SK-MEL-5 (cell line): Measurements from ENCODE around the gene TBX2. TPM values are rescaled to one million over a fixed set of nuclear protein-coding genes. Genes with fewer than 3 reads are reported as not detected.
"Not testable (repeated sequence)": the region's sequence is repeated elsewhere in the genome, so short reads cannot be mapped to it uniquely, and the experiment has no call there.

Source experiments
- DNase-seq: peaks from one replicate; pipeline ENCODE4 v3.0.0-alpha.2; 2016; ENCODE audit warnings: low read depth, low spot score
- in situ Hi-C: cut with HindIII; loops from 2 replicates; pipeline ENCODE4 v1.10.0; 2016; ENCODE audit warnings: low sequenced_read_pairs, high pct_unique_total_duplicates, low pct_unique_long_range_greater_than_20kb
- total RNA-seq: library from RNA; depleted of rRNA; stranded (reverse); fragments of >200 nt; shearing (Covaris generic); gene quantifications from 2 replicates; pipeline ENCODE4 v1.2.3, GENCODE V29; 2014

Gene TBX2
- total RNA-seq, 1 experiment from 2014 or later: 25.2 TPM

DNA sequence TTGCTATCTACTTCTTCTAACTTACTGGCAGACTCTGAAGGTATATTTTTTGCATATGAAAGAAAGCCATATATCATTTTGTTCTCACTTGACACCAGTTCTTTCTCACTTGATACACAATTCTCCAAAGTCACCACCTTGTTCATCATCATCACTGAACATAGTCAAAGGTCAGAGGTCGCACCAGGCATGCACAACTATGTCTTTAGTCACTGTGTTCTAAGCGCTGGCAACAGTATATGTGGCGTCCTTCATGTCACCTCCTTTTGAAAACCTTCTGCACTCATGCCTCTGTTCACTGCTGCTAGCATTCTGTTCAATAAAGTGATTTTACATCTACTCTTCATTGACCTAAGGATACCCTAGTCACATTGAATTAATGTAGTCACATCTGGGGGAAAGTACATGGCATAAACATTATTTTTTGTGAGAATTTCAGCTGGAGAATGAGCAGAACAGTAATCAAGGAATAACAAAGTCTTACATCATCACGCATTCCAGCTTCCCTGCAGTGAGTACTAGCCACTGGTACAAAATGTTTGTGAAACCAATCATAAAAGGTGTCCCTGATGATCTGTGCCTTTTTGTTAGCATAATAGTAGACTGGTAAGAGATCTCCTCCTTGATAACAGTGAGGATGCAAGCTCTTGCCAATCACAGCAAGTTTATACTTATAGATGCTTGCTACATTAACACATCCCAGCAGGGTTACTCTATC, 32.1 kb downstream of the TBX2 start:
- DNase-seq: no peak
- in situ Hi-C loops: no loop called here

DNA sequence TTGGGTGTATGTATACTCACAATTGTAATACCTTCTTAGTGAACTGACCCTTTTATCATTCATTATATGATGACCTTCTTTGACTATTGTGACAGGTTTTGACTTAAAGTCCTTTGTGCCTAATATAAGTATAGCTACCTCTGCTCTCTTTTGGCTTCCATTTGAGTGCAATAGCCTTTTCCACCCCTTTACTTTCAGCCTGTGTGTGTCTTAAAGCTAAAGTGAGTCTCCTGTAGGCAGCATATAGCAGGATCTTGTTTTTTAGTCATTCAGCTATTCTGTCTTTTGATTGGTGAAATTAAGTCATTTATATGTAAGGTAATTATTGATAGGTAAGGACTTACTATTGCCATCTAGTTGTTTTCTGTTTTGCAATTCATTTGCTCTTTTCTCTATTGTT, 36.6 kb downstream of the TBX2 start:
- in situ Hi-C loops: no loop called here
- no peak for DNase-seq

DNA sequence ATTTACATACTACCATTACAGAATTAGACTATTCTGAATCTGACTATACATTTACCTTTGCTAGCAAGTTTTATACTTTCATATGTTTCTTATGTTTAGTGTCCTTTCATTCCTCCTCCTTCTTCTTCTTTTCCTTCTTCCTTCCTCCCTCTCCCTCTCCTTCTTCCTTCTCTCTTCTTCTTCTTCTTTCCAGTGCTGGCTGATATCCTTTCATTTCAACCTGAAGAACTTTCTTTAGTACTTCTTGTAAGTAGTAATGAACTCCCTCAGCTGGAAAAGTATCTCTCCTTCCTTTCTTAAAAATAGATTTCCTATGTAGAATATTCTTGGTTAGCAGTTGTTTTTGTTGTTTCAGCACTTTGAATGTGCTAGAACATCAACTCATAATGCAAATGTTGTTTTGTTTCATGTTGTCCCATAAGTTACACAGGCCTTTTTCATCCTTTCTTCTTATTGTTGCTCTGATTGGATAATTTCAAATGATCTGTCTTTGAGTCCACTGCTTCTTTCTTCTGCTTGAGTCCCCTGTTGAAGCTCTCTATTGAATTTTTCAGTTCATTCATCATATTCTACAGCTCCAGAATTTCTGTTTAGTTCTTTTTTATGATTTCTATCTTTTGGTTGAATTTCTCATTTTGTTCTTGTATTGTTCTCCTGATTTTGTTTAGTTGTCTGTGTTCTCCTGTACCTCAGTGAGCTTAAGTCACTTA, 37.5 kb downstream of the TBX2 start:
- no peak for DNase-seq
- in situ Hi-C loops: no loop called here

DNA sequence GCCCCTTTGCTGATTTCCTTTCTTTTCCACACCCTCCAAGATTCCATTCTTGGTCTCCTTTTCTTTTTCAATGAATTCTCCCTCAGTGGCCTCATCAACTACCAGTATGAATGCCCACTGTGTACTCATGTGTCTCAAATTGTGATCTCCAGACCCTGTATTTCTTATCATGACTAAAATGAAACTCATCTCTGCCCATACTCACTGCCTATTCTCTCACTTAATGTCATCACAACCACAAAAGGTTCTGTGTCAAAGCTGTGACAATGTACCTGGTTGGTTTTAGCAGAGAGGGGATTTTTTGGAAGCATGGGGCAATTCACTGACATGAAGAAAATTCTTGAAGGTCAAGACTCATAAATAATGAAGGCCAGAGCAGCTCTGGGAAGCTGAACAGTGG, 41.1 kb downstream of the TBX2 start:
- no peak for DNase-seq
- in situ Hi-C loops: no loop called here

DNA sequence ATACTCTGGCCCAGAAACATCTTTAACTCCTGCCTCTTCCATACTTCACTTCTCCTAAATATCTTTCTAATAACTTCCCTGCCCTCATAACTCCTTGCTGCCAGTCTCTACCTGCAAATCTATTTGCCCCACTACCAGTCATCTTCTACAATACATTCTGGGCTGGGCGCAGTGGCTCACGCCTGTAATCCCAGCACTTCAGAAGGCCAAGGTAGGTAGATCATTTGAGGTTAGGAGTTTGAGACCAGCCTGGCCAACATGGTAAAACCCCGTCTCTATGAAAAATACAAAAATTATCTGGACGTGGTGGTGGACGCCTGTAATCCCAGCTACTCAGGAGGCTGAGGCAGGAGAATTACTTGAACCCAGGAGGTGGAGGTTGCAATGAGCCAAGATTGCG, 41.9 kb downstream of the TBX2 start:
- DNase-seq, in situ Hi-C loops: not testable (repeated sequence)

DNA sequence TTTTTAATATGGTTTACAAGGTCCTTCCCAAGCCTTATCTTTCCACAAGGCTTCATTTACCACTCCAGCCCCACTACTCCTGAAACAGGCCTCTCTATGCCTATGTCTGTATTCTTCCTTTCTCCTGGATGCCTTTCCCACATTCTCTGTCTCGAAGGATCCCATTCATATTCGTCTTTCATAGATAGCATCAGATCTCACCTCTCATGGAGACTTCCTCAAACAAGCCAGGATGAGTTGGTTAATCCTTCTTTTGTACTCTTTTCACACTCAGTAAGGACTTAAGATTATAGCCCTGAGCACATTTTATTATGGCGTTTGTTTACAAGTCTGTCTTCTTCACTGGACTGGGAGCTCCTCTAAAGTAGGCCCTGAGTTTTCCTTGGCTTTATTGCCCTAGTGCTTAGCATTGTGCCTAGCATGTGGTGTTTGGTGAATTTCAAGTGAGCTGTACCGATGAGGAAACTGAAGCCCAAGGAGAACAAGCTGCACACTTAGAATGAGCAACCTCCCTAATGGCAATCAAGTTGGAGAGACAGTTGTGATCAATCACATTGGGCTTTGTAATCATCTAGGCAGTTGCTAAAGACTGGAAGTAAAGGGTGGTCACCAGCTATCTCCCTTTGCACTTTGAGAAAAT, 42.6 kb downstream of the TBX2 start:
- DNase-seq: no peak
- in situ Hi-C loops: no loop called here

DNA sequence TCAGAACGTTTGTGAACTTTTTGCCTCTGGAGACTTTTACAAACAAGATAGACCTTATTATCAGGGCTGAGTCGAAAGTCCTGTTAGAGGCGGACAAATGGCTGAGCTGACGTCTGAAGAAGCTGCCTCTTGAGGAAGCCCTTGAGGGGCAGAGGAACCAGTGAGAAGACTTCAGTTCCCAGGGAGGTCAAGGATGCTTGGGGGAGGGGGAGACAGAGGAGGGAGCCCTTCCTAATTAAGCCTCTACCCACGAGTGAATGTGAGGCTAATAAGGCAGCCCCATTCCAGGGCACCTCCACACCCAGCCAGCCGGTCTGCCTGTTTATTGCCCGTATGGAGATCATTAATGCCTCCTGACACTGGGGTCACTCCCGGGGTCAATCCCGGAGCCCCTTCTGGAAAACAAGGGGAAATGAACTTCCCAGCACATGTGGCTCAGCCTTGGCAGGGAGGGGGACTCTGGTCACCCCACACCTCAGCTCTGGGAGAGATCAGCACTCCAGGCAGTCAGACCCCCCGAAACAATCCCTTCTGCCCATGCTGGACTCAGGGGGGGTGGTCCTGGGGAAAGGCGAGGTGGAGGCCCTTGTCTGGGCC, 43.3 kb downstream of the TBX2 start:
- no peak for DNase-seq
- in situ Hi-C loops: no loop called here

DNA sequence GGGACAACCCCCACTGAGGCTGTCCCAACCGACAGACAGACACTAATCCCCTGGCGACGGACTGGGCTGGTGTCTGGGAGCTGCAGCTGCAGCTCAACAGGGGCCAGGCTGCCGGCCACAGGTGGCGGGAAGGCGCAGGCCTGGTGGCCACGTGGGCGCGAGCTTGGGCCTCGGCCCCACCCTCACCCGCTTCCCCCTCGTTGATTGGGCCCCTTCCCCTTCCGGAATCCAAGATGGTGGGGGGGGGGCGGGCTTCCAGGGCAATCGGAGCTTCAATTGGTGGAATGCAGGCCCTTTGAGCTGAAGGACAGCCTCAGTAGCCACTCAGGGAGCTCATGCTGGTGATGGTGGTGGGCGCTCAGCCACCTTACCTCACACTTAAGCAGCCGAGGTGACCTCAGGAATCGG, 43.8 kb downstream of the TBX2 start:
- no peak for DNase-seq
- in situ Hi-C loops: no loop called here

DNA sequence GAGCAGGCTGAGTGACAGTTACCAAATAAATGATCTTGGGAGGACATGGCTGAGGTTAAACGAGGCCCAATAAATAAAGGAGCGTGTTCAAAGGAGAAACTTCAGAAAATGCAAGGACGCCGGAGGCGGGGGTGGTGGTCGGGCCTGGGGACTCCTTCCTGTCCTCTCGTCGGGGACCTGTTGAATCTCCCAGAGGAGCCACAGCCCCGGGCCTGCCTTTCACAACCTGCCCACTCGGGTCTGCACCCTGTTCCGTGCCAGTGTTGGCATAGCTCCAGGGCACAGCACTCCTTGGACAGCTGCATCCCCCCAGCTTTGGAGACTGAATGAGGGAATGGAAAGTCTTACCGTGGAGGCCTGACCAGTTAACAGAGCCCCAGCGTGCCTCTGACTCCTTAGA, 44.4 kb downstream of the TBX2 start:
- DNase-seq: no peak
- in situ Hi-C loops: no loop called here

DNA sequence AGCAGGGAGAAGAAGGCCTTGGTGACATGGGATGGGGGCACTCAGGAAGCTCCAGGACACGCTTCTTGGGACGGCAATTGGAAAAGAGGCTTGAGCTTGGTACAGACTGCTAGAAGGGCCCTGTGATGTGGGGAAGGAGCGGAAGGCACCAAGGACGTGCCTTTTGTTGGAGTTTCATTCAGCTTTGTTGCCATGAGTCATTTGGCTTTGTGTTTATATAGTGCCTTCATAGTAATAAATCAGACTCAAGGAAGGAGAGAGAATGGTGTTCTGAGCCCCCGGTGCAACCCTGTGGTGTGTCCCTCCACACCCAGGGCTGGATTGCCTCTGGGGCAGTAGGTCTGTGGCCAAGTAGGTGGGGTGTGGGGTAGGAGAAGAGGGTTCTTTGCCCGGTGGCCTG, 45.2 kb downstream of the TBX2 start:
- DNase-seq: no peak
- in situ Hi-C loops: no loop called here

DNA sequence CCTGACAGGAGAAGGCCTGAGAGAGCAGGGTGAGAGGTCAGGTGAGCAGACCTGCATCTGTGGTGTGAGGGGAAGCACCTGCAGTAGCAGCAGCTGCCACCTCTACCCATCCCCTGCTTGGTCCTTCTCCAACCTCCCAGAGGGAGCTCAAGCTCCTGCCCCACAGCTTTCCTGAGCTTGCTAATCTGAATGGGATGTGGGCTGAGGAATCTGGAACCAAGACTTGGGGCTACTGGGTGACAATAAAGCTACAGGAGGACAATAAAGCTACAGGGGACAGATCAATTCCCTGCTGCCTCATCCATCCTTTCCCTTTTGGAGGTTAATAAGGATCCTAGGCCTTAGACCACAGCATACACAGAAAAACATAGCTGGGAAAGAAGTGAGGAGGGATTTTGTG, 47.7 kb downstream of the TBX2 start:
- in situ Hi-C loops: no loop called here

DNA sequence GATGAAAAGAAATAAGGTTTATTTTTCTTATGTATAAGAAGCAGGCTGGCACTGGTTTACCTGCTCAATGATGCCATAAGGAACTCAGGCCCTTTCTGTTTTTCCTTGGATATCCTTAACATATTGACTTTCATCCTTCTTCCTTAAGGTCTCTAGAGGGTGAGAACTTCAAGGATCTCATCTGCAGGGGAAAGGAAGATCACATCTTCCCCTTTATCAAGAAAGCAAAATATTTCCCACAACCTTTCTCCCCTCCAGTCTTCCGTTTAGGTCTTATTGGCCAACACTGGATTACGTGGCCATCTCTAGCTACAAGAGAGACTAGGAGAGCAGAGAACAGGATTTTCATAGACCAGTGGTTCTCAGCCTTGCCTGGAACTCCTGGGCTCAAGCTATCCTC, 48.4 kb downstream of the TBX2 start:
- in situ Hi-C loops: no loop called here
- DNase-seq: no peak

More for the DNA sequence above, 47.7 kb downstream of the TBX2 start:
- no peak for DNase-seq

DNA sequence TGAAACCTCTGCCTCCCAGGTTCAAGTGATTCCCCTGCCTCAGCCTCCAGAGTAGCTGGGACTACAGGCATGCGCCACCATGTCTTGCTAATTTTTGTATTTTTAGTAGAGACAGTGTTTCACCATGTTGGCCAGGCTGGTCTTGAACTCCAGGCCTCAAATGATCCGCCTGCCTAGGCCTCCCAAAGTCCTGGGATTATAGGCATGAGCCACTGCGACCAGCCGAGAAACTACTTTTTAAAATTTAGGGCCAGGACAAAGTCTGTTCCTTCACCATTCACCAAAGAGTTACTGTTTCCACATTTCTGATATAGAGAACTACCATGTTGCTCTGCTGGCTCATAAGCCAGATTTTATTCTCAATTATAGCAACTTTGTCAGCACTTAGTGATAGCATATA, 49.5 kb downstream of the TBX2 start:
- in situ Hi-C loops, DNase-seq: not testable (repeated sequence)

DNA sequence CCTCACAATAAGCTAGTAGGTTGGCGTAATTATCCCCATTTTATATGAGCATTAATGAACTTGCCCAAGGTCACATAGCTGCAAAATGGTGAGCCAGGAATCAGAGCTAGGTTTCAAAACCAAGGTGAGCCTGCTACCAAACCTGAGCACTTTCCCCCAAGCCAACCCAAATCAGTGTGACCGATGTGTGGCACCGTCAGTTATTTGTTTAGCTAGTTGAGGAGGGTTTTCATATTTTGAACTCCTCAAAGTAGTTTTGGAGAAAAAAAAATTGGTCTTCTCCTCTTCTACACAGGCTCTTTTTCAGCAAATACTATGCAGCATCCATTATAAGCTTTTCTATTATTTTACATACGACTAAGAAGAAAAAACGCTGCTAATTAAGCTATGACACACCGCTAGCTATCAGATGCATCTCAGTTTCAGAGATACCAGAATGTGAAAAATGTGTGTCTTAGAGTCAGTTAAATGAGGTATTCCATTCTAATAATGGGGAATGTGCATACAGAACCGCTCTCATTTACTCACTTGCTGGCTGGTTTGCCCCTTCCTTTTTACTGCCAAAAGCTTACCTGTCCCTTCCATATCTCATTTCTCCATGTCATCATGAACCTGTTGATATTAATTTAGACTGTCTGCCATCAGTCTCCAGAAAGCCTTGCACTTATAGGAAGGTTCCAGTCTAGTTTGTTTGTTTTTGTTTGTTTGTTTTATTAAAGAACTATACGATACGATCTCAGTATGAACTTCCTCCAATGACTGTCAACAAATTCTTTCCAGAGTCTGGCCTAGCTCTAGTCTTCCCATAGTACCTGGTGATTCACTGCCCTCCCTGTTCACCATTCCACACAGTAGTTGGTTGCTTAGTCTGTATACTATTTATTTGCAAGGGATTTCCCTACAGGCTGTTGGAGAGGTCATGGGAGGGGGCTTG, 50.3 kb downstream of the TBX2 start:
- DNase-seq: no peak
- in situ Hi-C loops: no loop called here

DNA sequence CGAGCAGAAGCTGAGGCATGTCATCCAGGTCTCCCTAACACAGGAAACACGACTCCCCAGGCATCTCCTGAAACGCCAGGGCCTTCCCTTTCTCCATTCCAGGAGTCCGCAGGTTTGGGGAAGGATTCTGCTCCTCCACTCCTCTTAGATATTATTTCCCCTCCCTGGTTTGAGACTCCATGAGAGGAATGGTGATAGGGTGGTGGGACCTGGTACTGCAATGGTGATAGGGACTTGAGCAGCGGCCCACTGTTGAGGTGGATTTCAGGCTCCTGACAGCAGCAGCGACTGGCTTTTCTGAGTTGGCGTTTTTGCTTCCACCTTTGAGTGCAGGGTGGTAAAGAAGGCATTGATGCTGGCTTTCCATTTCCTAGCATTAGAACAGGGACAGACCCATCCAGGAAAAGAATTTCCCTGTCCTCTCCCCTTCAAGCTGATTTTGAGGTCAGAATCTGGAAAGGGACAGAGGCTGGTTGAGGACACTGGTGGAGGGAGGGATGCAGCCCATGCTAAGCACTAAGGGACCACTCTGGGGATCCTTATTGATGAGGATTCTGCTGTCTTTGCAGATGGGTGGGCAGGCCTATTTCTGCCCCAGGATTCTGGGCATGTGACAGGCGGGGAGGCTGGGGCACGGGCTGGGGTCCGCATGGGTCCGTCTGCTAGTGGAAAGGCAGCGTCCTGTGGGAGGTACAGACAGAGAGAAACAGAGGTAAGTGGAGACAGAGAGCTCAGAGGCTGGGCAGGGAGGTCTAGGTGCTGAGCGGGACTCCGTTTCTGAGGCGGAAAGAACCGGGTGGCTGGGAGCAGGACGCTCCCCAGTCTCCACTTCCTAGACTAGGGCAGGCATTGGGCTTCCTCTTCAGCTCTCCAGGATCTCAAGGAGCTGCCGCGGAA, 51.2 kb downstream of the TBX2 start:
- DNase-seq: no peak
- in situ Hi-C loops: no loop called here

DNA sequence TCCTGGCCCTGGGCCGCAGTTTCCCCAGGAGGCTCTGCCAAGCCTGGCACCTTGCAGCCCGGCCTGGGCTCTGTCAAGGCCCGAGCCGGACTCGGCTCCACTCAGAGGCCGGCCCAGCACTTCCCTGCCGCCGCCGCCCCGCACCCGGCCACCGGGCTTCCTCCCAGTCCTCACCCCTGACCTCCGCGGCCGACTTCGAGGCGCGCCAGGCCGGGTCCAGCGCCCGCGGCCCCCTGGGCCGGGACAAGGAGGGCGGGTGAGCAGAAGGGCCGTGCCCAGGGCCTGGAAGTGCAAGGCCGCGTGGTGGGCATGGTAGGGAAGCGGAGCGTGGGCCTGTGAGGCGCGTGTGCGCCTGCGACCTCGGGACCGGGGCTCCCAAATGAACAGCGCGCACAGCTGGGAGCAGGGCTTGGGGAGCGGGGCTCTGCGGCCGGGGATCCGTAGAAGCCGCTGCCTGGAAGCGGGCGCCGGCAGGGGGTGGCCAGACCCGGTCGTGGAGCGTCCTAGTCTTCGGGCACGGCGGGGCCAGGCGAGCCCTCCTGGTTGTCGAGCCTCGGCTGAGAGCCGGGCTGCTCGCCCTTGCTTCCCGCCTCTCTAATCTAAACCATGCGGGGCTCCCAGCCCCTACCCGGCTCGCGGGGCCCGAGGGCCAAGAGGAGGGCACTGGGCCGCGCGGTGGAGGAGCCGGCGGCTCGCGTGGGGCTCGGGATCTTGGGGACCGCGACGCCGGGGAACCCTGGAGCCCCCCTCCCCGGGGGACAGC, 52.1 kb downstream of the TBX2 start:
- DNase-seq: no peak
- in situ Hi-C loops: no loop called here
